Pancreas (tissue), 10 donors: ENCODE data around the gene NEURL3. TPM values are rescaled to one million over a fixed set of nuclear protein-coding genes. Genes with fewer than 3 reads are reported as not detected.

ENCODE experiments used
- ATAC-seq, 4 donors: fragments of 200-7000 bp; cut with Tn5 transposase; one replicate each; pipeline versions ENCODE4 v1.8.0 to v1.9.1; 2020; ENCODE audit warnings: mild to moderate bottlenecking in 4 of 4, moderate library complexity in 4 of 4
- DNase-seq, 6 donors: peaks; one replicate each; pipeline ENCODE4 v3.0.0-alpha.2; 2020
- FAIRE-seq: peaks from 2 replicates; lab custom pipeline; 2012; peaks lifted over from hg19 to GRCh38; lab: Jason Lieb, UNC
- H3K27ac ChIP-seq, 4 donors: fragments of 200-600 bp; sonication (generic); 1 replicate in 3 of 4; 2 replicates in 1 of 4; pipeline versions ENCODE4 v1.5.0 to v1.8.0; 2020
- H3K27me3 ChIP-seq, 4 donors: fragments of 200-600 bp; one replicate each; pipeline ENCODE4 v1.8.0; 2021
- H3K36me3 ChIP-seq, 3 donors: fragments of 200-600 bp; sonication (generic) in 1 of 3; one replicate each; pipeline versions ENCODE4 v1.5.0 to v1.8.0; 2020 to 2021
- H3K4me1 ChIP-seq, 3 donors: fragments of 200-600 bp; one replicate each; pipeline ENCODE4 v1.8.0; 2021
- H3K4me3 ChIP-seq, 4 donors: fragments of 200-600 bp; sonication (generic) in 2 of 4; one replicate each; pipeline versions ENCODE4 v1.5.0 to v1.8.0; 2020 to 2021
- H3K9me3 ChIP-seq, 4 donors: fragments of 200-600 bp; one replicate each; pipeline ENCODE4 v1.8.0; 2021
- WGBS, 2 donors: extraction: QIAGEN DNeasy Blood & Tissue Kit; methylation state at CpG; one replicate each; pipeline ENCODE4 v1.1.7; 2013; 5-methylcytosine and 5-hydroxymethylcytosine counted together
- intact Hi-C, 3 donors: fragments of 100-400 bp; cut with DNase I; formaldehyde crosslinking; loops; one replicate each; pipeline versions ENCODE4 v1.11.1 to v1.14.2; 2022
- polyA plus RNA-seq, 2 donors: library from polyadenylated mRNA; stranded (reverse); fragments of 200-250 nt; gene quantifications; one replicate each; pipeline ENCODE4 v1.2.3, GENCODE V29; 2013
- total RNA-seq, 6 donors: library from RNA; stranded (reverse); fragmentation: NEBNext Ultra II Directional in 4 of 6; extraction: Animal tissue kit (Norgen Biotek cat#: 25700) in 4 of 6; gene quantifications; one replicate each; pipeline versions ENCODE4 v1.2.1 to v1.2.4, GENCODE V29; 2021 to 2023
- TF ChIP-seq, protein P1 (sequence below), 4 donors: fragments of 200-600 bp; sonication (generic) in 3 of 4; IDR thresholded peaks; one replicate each; pipeline versions ENCODE4 v1.5.0 to v1.8.0; 2021; ENCODE audit warnings: antibody characterized with exemption in 4 of 4
- donor health status: healthy with polysubstance abuse.
- donor health status: DM: no; HTN: no; CAD: no; lungs with moderate emphysema.
- donor health status: DM: no; HTN: no; CAD: no.
- donor health status: control.
- donor health status: control.
- donor health status: Bipolar disorder and iron deficiency.
- donor health status: DM: yes; HTN: yes; CAD: no.
- donor health status: DM: no; HTN: no; CAD: no.
- donor health status: DM: no; HTN: no; CAD: no.
- donor health status: DM: yes; HTN: yes; CAD: no.

Gene NEURL3
- total and polyA plus RNA-seq, 8 donors, result 8.6 to 73.5 (median 18.6) TPM

DNA sequence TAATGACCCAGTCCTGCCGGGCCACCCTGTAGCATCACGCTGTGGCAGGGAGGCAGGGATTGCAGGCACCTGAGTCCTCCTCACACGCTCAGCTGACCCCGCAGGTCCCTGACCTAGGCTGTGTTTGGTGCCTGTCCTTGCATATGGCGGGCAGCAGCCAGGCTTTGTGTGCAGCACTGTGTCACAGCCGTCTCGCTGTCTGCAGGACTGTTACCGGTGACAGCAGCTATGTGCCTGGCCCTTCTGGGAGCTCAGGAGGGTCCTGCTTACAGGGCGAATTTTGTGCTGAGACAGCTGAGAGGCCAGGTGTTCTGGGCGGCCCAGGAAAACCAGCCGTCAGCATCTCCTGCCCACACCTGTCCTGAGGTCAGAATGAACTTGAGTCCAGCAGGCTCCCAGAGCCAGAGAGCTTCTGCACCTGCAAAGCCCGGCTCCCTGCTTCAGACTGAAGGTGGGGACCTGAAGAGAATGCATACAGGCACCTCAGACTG is 21.0 kb upstream of the NEURL3 start:
- no peaks in the 10 kb centered on the region for H3K36me3 ChIP-seq
- DNase-seq, result no peak
- H3K9me3 ChIP-seq, result no peaks in the 10 kb centered on the region
- peak in 2 of 4 donors; percentile 11 to 54 for ATAC-seq
- no peaks in the 10 kb centered on the region for H3K4me1 ChIP-seq
- no peaks in the 10 kb centered on the region for H3K27me3 ChIP-seq
- TF ChIP-seq, protein P1, sequence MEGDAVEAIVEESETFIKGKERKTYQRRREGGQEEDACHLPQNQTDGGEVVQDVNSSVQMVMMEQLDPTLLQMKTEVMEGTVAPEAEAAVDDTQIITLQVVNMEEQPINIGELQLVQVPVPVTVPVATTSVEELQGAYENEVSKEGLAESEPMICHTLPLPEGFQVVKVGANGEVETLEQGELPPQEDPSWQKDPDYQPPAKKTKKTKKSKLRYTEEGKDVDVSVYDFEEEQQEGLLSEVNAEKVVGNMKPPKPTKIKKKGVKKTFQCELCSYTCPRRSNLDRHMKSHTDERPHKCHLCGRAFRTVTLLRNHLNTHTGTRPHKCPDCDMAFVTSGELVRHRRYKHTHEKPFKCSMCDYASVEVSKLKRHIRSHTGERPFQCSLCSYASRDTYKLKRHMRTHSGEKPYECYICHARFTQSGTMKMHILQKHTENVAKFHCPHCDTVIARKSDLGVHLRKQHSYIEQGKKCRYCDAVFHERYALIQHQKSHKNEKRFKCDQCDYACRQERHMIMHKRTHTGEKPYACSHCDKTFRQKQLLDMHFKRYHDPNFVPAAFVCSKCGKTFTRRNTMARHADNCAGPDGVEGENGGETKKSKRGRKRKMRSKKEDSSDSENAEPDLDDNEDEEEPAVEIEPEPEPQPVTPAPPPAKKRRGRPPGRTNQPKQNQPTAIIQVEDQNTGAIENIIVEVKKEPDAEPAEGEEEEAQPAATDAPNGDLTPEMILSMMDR (IDR thresholded peaks at IDR 0.05), result no peak
- intact Hi-C loops, result no loop called here
- 86 to 90% methylated on average over 12 of the region's 12 CpGs for WGBS, 2 donors
- no peak for FAIRE-seq
- H3K4me3 ChIP-seq, result no peak overlapping the region
- H3K27ac ChIP-seq, result no peak overlapping the region

DNA sequence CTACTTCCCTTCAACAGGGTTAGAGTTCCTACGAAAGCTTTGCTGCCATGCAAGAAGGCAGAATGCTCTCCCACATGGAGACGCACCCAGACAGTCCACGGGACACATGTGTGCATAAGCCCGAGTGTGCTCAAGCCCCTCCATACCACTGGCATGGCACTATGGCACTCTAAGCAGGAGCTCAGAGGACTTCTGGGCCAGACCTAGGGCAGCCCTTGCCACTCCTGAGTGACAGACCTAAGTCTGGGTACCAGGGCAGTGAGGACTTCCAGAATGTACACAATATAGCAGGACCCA is 20.0 kb upstream of the NEURL3 start:
- Histone ChIP-seq H3K27ac (no peak overlapping the region), H3K4me1 (no peaks in the 10 kb centered on the region), H3K4me3 (no peak overlapping the region), H3K27me3 (no peaks in the 10 kb centered on the region), H3K36me3 (no peaks in the 10 kb centered on the region), H3K9me3 (no peaks in the 10 kb centered on the region)
- intact Hi-C loops, result no loop called here
- FAIRE-seq, result no peak
- no peak for ATAC-seq
- TF ChIP-seq, protein P1 (IDR thresholded peaks at IDR 0.05), result no peak
- no peak for DNase-seq
- 82 to 92% methylated on average over 4 of the region's 4 CpGs for WGBS, 2 donors

DNA sequence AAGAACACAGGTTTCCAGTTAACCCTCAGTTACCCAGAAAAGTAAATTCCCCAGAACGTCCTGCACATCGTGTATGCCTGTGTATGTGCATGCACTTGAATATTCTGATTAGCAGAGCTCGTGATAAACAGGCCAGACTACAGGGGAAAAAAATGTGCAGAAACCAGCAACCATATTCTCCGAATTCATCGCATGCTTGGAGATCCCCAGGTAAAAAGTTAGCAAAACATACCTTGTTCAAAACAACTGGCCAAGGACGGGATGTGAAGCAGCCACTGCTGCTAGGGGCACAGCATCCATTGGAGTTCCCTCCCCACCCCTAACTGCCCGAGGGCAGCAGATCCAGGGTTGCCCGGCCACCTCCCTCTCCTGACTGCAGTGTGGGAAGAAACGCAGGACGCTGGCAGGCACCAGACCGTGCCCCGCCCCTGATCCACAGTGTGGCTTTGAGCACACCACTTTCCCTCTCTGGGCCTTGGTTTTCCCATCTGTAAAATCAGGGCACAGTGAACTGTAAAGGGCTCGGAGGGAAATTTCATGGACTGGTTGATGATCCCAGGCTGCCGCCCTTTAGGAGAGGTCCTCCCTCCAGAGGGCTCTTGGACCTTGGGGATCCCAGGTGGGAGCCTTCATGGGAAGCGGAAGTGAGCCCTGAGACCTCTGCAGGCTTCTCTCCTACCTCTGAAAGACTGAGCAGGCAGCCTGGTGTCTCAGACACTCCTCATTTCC is 19.5 kb upstream of the NEURL3 start:
- intact Hi-C loops, result no loop called here
- no peaks in the 10 kb centered on the region for H3K9me3 ChIP-seq
- DNase-seq, result no peak
- H3K4me3 ChIP-seq, result no peak overlapping the region
- H3K27me3 ChIP-seq, result no peaks in the 10 kb centered on the region
- H3K27ac ChIP-seq, result no peak overlapping the region
- TF ChIP-seq, protein P1 (IDR thresholded peaks at IDR 0.05), result no peak
- H3K36me3 ChIP-seq, result no peaks in the 10 kb centered on the region
- 52 to 62% methylated on average over 15 of the region's 15 CpGs for WGBS, 2 donors
- H3K4me1 ChIP-seq, result no peaks in the 10 kb centered on the region
- FAIRE-seq, result no peak
- no peak for ATAC-seq

DNA sequence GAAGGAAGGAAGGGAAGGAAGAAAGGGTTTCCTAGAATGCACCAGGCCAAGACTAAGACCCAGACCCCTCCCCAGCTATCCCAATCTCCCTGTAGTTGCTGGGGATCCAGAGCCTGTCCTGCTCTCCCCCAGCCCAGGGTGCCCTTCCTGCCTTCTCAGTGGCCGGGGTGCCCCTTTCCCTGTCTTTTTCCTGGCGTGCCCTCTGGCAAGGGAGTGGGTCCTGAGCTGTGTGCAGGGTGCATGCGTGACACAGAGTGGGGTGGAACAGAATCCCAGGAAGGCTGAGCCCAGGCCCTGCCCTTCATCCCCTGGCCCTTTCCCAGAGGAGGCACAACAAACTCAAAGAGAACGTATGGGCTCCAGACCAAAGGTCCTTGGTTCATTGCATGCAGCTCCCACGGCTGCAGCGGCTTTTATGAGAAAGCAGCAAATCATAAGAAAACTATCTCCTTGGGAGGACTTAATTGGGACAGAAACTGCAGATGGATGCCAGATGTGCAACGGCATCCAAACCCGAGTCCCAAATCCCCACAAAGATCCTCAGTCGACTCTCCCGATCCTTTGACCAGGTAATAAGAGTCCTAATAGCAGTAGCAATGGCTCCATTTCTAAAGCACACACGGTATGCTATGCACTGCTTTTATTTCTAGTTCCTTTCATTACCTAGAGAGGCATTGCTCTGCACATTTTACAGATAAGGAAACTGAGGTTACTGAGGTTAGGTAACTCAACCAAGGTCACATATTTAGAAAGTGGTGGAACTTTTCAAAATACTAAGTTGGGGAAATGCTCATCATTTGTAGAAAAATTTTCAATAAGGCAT is 18.7 kb upstream of the NEURL3 start:
- TF ChIP-seq, protein P1 (IDR thresholded peaks at IDR 0.05), result no peak
- DNase-seq (no peak), ATAC-seq (no peak), FAIRE-seq (no peak)
- Histone ChIP-seq H3K9me3 (no peaks in the 10 kb centered on the region), H3K4me3 (no peak overlapping the region), H3K4me1 (no peaks in the 10 kb centered on the region), H3K27me3 (no peaks in the 10 kb centered on the region), H3K36me3 (no peaks in the 10 kb centered on the region), H3K27ac (no peak overlapping the region)
- intact Hi-C loops, result no loop called here
- 55 to 68% methylated on average over 9 to 11 of the region's 11 CpGs for WGBS, 2 donors
